OCI-LY3 (cell line): ENCODE measurements around the gene TMC6.
A peak's percentile ranks its signal among the peaks of the same experiment; 100 is the strongest.

Experiments used
- H2AFZ ChIP-seq: fragments of 200-600, 300-600 bp; shearing (Covaris generic); 2 replicates; pipeline ENCODE4 v1.6.0; 2014; ENCODE audit warnings: antibody characterized with exemption, low read depth, low read length
- H3K27ac ChIP-seq: fragments of 200-600, 300-600 bp; sonication (generic); 2 replicates; pipeline ENCODE4 v1.5.1; 2014; ENCODE audit warnings: mild to moderate bottlenecking, low read length, moderate library complexity, mixed read lengths
- H3K27me3 ChIP-seq: fragments of 200-600, 300-600 bp; sonication (generic); 2 replicates; pipeline ENCODE4 v1.6.1; 2014; ENCODE audit warnings: low read depth, low read length, mixed read lengths
- H3K36me3 ChIP-seq: fragments of 200-600, 300-600 bp; sonication (generic); replicated peaks from 2 replicates; pipeline ENCODE3; 2014; ENCODE audit warnings: low read depth, low read length, mixed read lengths
- H3K4me1 ChIP-seq: fragments of 300-600, 200-600 bp; sonication (generic); 2 replicates; pipeline ENCODE4 v1.6.1; 2014; ENCODE audit warnings: low read length, mixed read lengths
- H3K4me2 ChIP-seq: fragments of 200-600, 300-600 bp; sonication (generic); 2 replicates; pipeline ENCODE4 v1.6.1; 2014; ENCODE audit warnings: low read length, mixed read lengths
- H3K4me3 ChIP-seq: fragments of 300-600, 200-600 bp; sonication (generic); 2 replicates; pipeline ENCODE4 v1.5.1; 2014; ENCODE audit warnings: antibody characterized with exemption, mild to moderate bottlenecking, low read length, moderate library complexity
- H3K79me2 ChIP-seq: fragments of 300-600, 200-600 bp; shearing (Covaris generic); 2 replicates; pipeline ENCODE4 v1.6.1; 2014; ENCODE audit warnings: mild to moderate bottlenecking, low read length, mixed read lengths
- H3K9ac ChIP-seq: fragments of 300-600, 200-600 bp; shearing (Covaris generic); 2 replicates; pipeline ENCODE4 v1.6.0; 2014; ENCODE audit warnings: mild to moderate bottlenecking, low read length, moderate library complexity
- H3K9me3 ChIP-seq: fragments of 200-600, 300-600 bp; shearing (Covaris generic); 2 replicates; pipeline ENCODE4 v1.6.1; 2014; ENCODE audit warnings: low read length, mixed read lengths; ENCODE audit not compliant: insufficient read depth
- H4K20me1 ChIP-seq: fragments of 200-600, 300-600 bp; sonication (generic); 2 replicates; pipeline ENCODE4 v1.6.1; 2016; ENCODE audit warnings: low read length, mixed read lengths; ENCODE audit not compliant: insufficient read depth
- CTCF ChIP-seq: fragments of 200-600, 300-600 bp; sonication (generic); IDR thresholded peaks from 2 replicates; pipeline ENCODE4 v1.5.1; 2014; ENCODE audit warnings: antibody characterized with exemption, low read length, low read depth
- EZH2phosphoT487 ChIP-seq: fragments of 200-600 bp; shearing (Covaris generic); IDR thresholded peaks from 2 replicates; pipeline ENCODE4 v1.6.1; 2018; ENCODE audit warnings: antibody characterized with exemption, mixed run types, low read depth

Gene TMC6

GRCh38 chr17:78121801-78122215 is 6.7 kb downstream of the TMC6 start:
- Histone ChIP-seq H3K27ac (no peak overlapping the region), H3K27me3 (no peaks in the 10 kb centered on the region), H3K9ac (no peak overlapping the region), H3K4me1 (peaks cover 43% of the 10 kb centered on the region), H2AFZ (no peak overlapping the region), H3K9me3 (no peaks in the 10 kb centered on the region), H4K20me1 (peaks cover 15% of the 10 kb centered on the region), H3K4me2 (peak overlapping the region; percentile 12), H3K36me3 (peaks cover 57% of the 10 kb centered on the region), H3K79me2 (peaks cover 14% of the 10 kb centered on the region), H3K4me3 (no peak overlapping the region)
- no peak for TF ChIP-seq CTCF
- no peak for TF ChIP-seq EZH2phosphoT487

- Histone ChIP-seq H3K27ac (no peak overlapping the region), H3K9me3 (no peaks in the 10 kb centered on the region), H3K4me2 (peak overlapping the region; percentile 12), H4K20me1 (peaks cover 15% of the 10 kb centered on the region), H3K4me1 (peaks cover 37% of the 10 kb centered on the region), H2AFZ (no peak overlapping the region), H3K36me3 (peaks cover 58% of the 10 kb centered on the region), H3K79me2 (peaks cover 8% of the 10 kb centered on the region), H3K4me3 (no peak overlapping the region), H3K27me3 (no peaks in the 10 kb centered on the region), H3K9ac (no peak overlapping the region)
- TF ChIP-seq EZH2phosphoT487 (no peak), CTCF (no peak)
Observed at GRCh38 chr17:78120971-78121800, 7.4 kb downstream of the TMC6 start.

GRCh38 chr17:78120537-78120936 is 8.0 kb downstream of the TMC6 start:
- H3K4me3 ChIP-seq, result no peak overlapping the region
- no peak overlapping the region for H3K27ac ChIP-seq
- H2AFZ ChIP-seq, result no peak overlapping the region
- H3K9ac ChIP-seq, result no peak overlapping the region
- H3K27me3 ChIP-seq, result no peaks in the 10 kb centered on the region
- peaks cover 4% of the 10 kb centered on the region; the same call in 1 of the 2 replicates for H3K79me2 ChIP-seq
- no peak overlapping the region for H3K4me2 ChIP-seq
- peaks cover 30% of the 10 kb centered on the region for H3K4me1 ChIP-seq
- TF ChIP-seq EZH2phosphoT487, result no peak
- no peak for TF ChIP-seq CTCF
- peaks cover 58% of the 10 kb centered on the region for H3K36me3 ChIP-seq
- H3K9me3 ChIP-seq, result no peaks in the 10 kb centered on the region
- peaks cover 15% of the 10 kb centered on the region for H4K20me1 ChIP-seq

GRCh38 chr17:78118801-78119241 is 9.7 kb downstream of the TMC6 start:
- H3K4me2 ChIP-seq, result no peak overlapping the region
- no peaks in the 10 kb centered on the region for H3K27me3 ChIP-seq
- peaks cover 61% of the 10 kb centered on the region for H3K36me3 ChIP-seq
- H3K9ac ChIP-seq, result no peak overlapping the region
- peaks cover 18% of the 10 kb centered on the region for H4K20me1 ChIP-seq
- H3K79me2 ChIP-seq, result peaks cover 4% of the 10 kb centered on the region; the same call in 1 of the 2 replicates
- no peak overlapping the region for H3K27ac ChIP-seq
- H2AFZ ChIP-seq, result no peak overlapping the region
- H3K4me3 ChIP-seq, result no peak overlapping the region
- H3K4me1 ChIP-seq, result peaks cover 21% of the 10 kb centered on the region
- TF ChIP-seq EZH2phosphoT487 (no peak), CTCF (no peak)
- no peaks in the 10 kb centered on the region for H3K9me3 ChIP-seq
